ENCODE data around the gene GOLGA6L1.
"Not testable (repeated sequence)": the region's sequence is repeated elsewhere in the genome, so short reads cannot be mapped to it uniquely, and the experiment has no call there.

GOLGA6L1 gene, protein sequence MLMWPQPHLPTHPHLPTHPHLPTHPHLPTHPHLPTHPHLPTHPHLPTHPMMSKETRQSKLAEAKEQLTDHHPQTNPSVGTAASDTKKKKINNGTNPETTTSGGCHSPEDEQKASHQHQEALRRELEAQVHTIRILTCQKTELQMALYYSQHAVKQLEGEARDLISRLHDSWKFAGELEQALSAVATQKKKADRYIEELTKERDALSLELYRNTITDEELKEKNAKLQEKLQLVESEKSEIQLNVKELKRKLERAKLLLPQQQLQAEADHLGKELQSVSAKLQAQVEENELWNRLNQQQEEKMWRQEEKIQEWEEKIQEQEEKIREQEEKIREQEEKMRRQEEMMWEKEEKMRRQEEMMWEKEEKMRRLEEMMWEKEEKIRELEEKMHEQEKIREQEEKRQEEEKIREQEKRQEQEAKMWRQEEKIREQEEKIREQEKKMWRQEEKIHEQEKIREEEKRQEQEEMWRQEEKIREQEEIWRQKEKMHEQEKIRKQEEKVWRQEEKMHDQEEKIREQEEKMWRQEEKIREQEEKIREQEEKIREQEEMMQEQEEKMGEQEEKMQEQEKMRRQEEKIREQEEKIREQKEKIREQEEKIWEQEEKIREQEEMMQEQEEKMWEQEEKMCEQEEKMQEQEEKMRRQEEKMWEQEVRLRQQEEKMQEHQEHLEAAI

DNA sequence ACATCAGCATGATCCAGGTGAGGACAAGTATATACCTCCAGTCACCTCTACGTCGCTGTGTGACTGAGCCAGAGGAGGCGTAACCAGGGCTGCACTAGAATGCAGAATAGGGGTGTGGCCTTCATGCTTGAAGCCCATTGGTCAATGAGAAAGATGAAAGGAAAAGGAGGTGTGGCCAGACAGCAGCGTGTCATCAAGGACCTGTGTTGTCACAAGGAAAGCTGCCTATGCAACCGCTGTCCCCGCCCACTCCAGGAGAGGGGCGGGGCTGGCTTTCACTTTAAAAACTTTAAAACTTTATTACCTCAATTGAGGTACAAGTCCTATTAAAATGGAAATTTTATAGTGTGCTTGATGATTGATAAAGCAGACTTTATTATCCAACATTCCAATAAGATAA is at the start of gene GOLGA6L1:
GOLGA6L1 (minus strand) TSS at position 101 of the 400 bp plus-strand sequence; CDS start at position 10, 91 bp downstream.
- not testable (repeated sequence) for DNase-seq

DNA sequence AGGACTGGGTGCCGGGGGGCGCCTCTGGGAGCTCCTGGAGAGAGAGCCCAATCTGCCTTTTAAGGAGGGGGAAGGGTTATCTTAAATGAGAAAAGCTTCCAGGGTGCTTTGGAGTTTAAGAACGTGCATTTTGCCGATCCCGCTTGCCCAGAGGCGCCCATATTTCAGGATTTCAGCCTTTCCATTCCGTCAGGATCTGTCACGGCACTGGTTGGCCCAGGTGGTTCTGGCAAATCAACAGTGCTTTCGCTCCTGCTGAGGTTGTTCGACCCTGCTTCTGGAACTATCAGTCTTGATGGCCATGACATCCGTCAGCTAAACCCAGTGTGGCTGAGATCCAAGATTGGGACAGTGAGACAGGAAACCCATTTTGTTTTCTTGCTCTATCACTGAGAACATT is 44.6 kb upstream of the GOLGA6L1 start:
- DNase-seq: not testable (repeated sequence)

DNA sequence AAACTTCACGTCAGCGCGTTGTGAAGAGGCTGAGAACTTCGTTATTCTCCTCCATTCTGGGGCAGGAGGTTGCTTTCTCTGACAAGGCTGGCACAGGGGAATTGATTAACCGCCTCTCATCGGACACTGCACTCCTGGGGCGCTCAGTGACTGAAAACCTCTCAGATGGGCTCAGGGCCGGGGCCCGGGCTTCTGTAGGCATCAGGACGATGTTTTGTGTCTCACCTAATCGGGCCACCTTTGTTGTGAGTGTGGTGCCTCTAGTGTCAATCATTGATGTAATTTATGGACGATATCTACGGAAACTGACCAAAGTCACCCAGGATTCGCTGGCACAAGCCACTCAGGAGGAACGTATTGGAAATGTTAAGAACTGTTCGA is 43.9 kb upstream of the GOLGA6L1 start:
- DNase-seq: not testable (repeated sequence)

DNA sequence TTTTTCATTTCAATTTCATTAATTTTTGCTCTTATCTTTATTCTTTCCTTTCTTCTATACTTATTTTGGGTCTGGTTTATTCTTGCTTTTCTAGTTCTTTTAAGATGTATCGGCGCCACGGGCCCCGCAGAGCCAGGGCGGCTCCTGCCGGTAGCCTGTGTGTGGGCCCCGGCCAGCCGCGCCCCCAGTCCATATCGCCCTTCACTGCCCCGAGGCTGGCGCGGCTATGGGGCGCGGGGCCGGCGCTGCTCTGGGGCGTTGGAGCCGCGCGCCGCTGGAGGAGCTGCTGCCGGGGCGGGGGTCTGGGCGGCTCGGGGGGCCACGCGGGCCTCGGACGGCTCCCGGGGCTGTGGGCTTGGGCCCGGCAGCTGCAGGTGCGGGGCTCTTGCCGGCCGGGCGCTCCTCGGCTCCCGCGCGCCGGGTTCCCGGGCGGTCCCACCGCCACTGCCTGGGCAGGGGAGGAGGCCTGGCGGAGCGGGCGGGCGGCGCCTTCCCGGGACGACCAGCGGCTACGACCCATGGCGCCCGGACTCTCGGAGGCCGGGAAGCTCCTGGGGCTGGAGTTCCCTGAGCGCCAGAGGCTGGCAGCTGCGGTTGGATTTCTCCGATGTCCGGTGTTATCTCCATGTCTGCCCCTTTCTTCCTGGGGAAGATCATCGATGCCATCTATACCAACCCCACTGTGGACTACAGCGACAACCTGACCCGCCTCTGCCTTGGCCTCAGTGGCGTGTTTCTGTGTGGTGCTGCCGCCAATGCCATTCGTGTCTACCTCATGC is 43.3 kb upstream of the GOLGA6L1 start:
- not testable (repeated sequence) for DNase-seq

DNA sequence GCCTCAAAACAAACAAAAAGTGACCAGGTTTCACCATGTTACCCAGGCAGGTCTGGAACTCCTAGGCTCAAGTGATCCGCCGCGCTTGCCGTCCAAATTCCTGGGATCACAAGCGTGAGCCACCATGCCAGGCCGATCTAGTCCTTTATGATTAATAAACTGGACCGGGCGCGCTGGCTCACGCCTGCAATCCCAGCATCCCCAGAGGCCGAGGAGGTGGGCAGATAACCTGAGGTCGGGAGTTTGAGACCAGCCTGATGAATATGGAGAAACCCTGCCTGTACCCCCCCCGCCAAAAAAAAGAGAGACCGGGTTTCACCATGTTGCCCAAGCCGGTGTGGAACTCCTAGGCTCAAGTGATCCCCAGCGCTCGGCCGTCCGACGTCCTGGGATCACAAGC is 40.1 kb upstream of the GOLGA6L1 start:
- not testable (repeated sequence) for DNase-seq

DNA sequence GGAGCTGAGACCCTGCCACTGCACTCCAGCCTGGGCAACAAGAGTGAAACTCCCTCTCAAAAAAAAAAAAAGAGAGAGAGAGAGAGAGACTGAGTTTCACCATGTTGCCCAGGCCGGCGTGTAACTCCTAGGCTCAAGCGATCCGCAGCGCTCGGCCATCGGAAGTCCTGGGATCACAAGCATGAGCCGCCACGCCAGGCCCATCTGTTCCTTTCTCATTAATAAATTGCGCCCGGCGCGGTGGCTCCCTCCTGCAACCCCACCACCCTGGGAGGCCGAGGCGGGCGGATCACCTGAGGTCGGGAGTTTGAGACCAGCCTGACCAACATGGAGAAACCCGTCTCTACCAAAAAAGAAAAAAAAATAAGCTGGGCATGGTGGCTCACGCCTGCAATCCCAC is 39.0 kb upstream of the GOLGA6L1 start:
- DNase-seq: not testable (repeated sequence)

DNA sequence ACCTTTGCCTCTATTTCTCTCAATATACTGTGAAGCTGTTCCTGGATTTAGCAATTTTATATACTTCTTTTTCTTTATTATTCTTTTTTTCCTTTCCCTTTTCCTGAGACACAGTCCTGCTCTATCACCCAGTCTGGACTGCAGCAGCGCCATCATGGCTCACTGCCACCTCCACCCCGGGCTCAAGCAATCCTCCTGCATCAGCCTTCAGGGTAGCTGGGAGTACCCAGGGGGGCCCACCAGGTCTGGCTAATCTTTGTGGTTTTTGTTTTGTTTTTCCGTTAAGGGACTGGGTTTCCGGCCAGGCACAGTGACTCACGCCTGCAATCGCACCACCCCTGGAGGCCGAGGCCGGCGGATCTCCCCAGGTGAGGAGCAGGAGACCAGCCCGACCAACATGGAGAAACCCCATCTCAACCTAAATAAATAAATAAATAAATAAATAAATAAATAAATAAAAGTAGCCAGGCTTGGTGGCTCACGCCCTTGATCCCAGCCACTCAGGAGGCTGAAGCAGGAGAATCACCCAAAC is 38.1 kb upstream of the GOLGA6L1 start:
- not testable (repeated sequence) for DNase-seq

DNA sequence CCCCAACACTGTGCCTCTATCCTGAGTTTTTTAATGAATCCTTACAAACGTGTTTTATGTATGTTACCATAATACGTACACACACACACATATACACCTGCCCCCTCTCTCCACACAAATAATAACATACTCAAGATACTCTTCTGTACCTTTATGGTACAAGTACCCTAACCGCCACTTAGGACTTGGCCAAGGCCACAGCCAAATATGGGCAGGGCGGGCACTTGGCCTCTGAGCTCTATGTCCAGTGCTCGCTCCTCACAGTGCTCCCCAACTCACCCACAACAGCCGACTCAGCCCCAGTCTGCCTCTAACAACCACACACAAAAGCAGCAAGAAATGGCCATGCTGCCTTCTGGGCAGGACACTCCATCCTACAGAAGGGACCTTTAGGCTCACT is 3.8 kb downstream of the GOLGA6L1 start:
- DNase-seq: not testable (repeated sequence)

DNA sequence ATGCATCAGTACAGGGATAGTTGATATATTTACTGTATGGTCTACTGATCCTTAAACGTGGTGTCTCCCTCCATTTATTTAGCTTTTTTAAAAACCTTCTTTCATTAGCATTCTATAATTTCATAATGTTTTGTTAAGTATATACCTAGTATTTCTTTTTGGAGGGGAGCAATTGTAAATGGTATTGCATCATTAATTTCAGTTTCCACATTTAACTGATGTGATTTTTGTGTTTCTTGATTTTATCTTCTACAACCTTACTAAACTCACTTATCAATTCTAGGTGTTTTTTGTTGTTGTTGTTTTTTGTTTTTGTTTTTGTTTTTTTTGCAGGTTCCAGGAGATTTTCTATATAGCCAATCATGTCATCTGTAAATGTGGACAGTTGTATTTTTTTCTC is 18.4 kb downstream of the GOLGA6L1 start:
- no peak for DNase-seq

DNA sequence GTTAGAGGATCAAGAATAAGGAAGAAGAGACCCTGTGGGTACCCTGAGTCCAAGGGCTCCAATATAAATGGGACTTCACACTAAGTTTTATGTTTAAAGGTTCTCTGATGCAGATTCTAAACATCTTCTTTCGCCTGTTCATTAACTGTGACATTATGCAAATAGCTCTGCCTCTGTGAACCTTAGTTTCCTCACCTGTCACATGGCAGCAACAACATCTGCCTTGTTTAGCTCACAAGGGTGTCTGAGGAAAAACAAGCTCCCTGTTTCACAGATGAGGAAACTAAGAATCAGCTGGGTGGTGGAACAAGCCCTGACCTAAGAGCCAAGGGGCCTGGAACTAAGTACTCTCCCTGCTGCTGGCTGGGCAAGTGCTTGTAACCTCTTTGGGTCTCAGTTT is 40.8 kb downstream of the GOLGA6L1 start:
- DNase-seq: no peak

DNA sequence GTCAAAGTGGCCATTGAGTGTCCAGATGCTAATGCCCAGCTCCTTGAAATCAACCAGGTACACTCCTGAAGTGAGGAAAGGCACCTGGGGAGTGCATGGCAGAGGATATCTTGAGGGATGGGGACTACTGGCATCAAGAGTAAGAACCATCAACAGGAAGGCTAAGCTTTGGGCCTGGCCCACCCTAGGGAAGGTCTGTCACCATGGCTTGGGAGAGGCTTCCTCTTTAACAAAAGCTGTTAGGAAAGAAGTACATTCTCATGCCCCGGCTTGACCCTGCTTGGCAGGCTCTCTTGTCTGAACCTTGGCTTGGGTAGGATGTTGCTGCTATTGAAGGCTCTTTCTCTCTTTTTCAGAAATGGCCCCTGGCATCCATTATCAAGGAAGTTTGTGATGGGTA is 53.5 kb downstream of the GOLGA6L1 start:
- DNase-seq: no peak

DNA sequence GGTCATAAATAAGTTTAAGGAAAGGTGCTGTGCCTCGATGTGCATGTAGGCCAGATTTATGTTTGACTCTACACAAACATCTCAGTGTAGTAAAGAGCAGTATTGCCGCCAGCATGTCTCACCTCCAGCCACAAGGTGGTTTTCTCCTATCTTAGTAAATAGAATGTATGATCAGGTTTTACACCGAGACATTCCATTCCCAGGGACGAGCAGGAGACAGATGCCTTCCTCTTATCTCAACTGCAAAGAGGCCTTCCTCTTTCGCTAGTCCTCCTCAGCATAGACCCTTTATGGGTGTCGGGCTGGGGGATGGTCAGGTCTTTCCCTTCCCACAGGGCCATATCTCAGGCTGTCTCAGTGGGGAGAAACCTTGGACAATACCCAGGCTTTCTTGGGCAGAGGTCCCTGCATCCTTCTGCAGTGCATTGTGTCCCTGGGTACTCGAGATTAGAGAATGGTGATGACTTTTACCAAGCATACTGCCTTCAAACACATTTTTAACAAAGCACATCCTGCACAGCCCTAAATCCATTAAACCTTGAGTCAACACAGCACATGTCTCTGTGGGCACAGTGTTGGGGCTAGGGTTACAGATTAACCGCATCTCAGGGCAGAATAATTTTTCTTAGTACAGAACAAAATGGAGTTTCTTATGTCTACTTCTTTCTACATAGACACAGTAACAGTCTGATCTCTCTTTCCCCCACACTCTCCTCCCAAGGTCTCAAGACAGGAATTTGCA is 54.5 kb downstream of the GOLGA6L1 start:
- not testable (repeated sequence) for DNase-seq

DNA sequence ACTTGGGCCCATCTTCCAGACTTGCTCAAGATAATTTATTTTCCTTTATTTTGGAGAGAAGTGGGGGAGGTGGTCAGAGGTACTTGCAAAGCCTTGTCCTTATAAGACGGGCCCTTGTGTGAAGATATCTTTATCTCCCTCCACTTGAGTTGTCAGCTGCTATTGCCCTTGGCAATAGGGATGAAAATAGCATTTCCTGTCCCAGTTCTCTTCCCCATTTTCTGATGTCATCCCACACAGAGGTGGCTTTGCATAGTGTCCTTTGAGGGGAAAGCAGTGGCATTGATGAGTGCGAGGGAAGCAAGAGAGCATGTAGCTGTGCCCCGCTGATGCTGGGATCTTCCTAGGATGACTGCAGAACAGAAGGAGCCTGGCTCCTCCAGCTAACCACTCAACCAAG is 55.4 kb downstream of the GOLGA6L1 start:
- DNase-seq: no peak

DNA sequence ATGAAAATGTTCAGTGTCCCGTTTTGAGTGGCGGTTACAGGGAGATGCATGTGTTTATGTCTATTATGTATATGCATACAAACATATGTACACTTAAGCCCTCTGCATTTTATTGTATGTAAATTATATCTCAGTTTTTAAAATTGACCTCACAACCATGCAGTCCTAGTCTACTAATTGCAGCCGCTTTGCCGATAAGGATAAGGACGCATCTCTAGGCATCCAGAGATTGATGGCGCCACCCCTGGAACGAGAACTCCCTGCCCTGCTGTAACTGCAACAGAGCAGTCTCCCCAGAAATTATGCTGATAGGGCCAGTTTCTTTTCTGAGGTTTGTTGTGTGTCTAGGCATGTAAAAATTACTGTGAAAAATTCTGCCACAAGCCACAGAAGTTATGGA is 56.9 kb downstream of the GOLGA6L1 start:
- DNase-seq: no peak
